PC-3 (cell line): ENCODE data around the gene FAM168B.
"Not testable (repeated sequence)": the region's sequence is repeated elsewhere in the genome, so short reads cannot be mapped to it uniquely, and the experiment has no call there.

Experiments
- EZH2 ChIP-seq: fragments of 300-600 bp; sonication (generic); IDR thresholded peaks from one replicate; pipeline ENCODE4 v1.6.1; 2017; ENCODE audit warnings: antibody characterized with exemption, mild to moderate bottlenecking, low read length; ENCODE audit not compliant: unreplicated experiment
- TF ChIP-seq, protein P1 (sequence below): fragments of 300-600 bp; sonication (generic); conservative IDR thresholded peaks from 2 replicates; pipeline ENCODE4 v1.5.1; 2017; ENCODE audit warnings: antibody characterized with exemption, low read depth, mild to moderate bottlenecking, low read length

DNA sequence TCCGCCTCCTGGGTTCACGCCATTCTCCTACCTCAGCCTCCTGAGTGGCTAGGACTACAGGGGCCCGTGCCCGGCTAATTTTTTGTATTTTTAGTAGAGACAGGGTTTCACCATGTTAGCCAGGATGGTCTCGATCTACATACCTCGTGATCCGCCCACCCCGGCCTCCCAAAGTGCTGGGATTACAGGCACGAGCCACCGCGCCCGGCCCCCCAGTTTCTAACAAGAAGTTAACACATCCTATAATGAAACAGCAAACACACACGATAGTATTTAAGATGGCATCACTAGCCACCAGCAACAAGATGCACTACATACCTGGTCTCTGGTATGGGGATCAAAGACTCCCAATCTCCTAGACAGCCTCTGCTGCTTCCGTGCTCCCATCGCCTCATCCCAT lies 17.7 kb downstream of the FAM168B start:
- TF ChIP-seq, protein P1, sequence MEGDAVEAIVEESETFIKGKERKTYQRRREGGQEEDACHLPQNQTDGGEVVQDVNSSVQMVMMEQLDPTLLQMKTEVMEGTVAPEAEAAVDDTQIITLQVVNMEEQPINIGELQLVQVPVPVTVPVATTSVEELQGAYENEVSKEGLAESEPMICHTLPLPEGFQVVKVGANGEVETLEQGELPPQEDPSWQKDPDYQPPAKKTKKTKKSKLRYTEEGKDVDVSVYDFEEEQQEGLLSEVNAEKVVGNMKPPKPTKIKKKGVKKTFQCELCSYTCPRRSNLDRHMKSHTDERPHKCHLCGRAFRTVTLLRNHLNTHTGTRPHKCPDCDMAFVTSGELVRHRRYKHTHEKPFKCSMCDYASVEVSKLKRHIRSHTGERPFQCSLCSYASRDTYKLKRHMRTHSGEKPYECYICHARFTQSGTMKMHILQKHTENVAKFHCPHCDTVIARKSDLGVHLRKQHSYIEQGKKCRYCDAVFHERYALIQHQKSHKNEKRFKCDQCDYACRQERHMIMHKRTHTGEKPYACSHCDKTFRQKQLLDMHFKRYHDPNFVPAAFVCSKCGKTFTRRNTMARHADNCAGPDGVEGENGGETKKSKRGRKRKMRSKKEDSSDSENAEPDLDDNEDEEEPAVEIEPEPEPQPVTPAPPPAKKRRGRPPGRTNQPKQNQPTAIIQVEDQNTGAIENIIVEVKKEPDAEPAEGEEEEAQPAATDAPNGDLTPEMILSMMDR: not testable (repeated sequence)
- not testable (repeated sequence) for TF ChIP-seq EZH2
